GM23248 (cell line): ENCODE measurements around the gene ZNF646.

Source experiments
- EZH2 ChIP-seq: fragments of 200-600 bp; sonication (generic); IDR thresholded peaks from 2 replicates; pipeline ENCODE4 v1.6.1; 2018; ENCODE audit warnings: antibody characterized with exemption, mild to moderate bottlenecking; ENCODE audit not compliant: insufficient read depth, poor library complexity, severe bottlenecking
- EZH2phosphoT487 ChIP-seq: fragments of 200-600 bp; sonication (generic); IDR thresholded peaks from 2 replicates; pipeline ENCODE4 v1.6.1; 2018; ENCODE audit warnings: antibody characterized with exemption, moderate library complexity, mild to moderate bottlenecking, low read depth; ENCODE audit not compliant: insufficient read depth

GRCh38 chr16:31114468-31114867, 40.2 kb downstream of the ZNF646 start:
- no peak for TF ChIP-seq EZH2phosphoT487
- TF ChIP-seq EZH2 = no peak
